ENCODE results near the gene PAX6.

Gene PAX6

GRCh38 chr11:31796499-31797189, 14.5 kb downstream of the PAX6 start:
- no peak for DNase-seq

- DNase-seq = no peak
Observed at GRCh38 chr11:31795706-31796498, 15.2 kb downstream of the PAX6 start.

- DNase-seq = no peak
Observed at GRCh38 chr11:31794548-31794947, 16.6 kb downstream of the PAX6 start.

- no peak for DNase-seq
Observed at GRCh38 chr11:31793264-31793663, 17.9 kb downstream of the PAX6 start.

- DNase-seq = no peak
Observed at GRCh38 chr11:31792456-31792855, 18.7 kb downstream of the PAX6 start.

- DNase-seq = no peak
Observed at GRCh38 chr11:31792036-31792435, 19.1 kb downstream of the PAX6 start.

GRCh38 chr11:31790649-31791048, 20.5 kb downstream of the PAX6 start:
- DNase-seq = no peak

GRCh38 chr11:31788085-31788484, 23.0 kb downstream of the PAX6 start:
- DNase-seq = no peak

GRCh38 chr11:31786996-31787685, 24.0 kb downstream of the PAX6 start:
- no peak for DNase-seq

GRCh38 chr11:31784611-31785010, 26.5 kb downstream of the PAX6 start:
- DNase-seq = no peak

GRCh38 chr11:31783252-31783651, 27.9 kb downstream of the PAX6 start:
- DNase-seq = no peak

- no peak for DNase-seq
Observed at GRCh38 chr11:31782257-31782656, 28.9 kb downstream of the PAX6 start.

- DNase-seq = no peak
Observed at GRCh38 chr11:31780480-31780971, 30.6 kb downstream of the PAX6 start.

GRCh38 chr11:31780078-31780477, 31.0 kb downstream of the PAX6 start:
- no peak for DNase-seq

- no peak for DNase-seq
Observed at GRCh38 chr11:31779374-31779791, 31.7 kb downstream of the PAX6 start.

GRCh38 chr11:31772412-31772811, 38.7 kb downstream of the PAX6 start:
- DNase-seq = no peak

- no peak for DNase-seq
Observed at GRCh38 chr11:31770011-31770700, 41.0 kb downstream of the PAX6 start.

GRCh38 chr11:31768749-31769640, 42.1 kb downstream of the PAX6 start:
- no peak for DNase-seq

- DNase-seq = no peak
Observed at GRCh38 chr11:31767685-31768084, 43.4 kb downstream of the PAX6 start.

- no peak for DNase-seq
Observed at GRCh38 chr11:31767066-31767465, 44.1 kb downstream of the PAX6 start.

- no peak for DNase-seq
Observed at GRCh38 chr11:31764766-31765165, 46.4 kb downstream of the PAX6 start.

GRCh38 chr11:31764261-31764660, 46.9 kb downstream of the PAX6 start:
- no peak for DNase-seq

All from central memory CD4-positive, alpha-beta T cell (primary cell).